ENCODE results near the gene FAM110A.

Gene FAM110A

DNA sequence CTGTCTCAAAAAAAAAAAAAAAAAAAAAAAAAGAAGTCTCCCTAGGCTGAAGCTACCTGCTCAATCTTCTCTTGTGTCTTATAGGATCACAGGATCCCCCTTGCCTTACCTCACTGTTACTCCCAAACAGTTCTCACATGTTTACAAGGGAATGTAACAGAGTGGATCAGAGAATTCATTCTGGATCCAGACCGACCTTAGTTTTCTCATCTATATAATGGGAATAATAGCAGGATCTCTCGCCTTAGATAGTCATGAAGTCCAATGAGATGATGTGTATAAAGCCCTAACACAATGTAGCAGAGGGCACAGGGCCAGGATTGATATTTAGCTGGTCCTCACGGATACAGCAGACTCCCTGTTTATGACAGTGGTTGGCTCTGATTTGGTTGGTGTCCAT lies 2.3 kb upstream of the FAM110A start:
- H3K36me3 Mint-ChIP-seq (ENCODE audit: low read depth): peaks cover 4% of the 10 kb centered on the region
- no peaks in the 10 kb centered on the region for H3K27me3 Mint-ChIP-seq
- H3K4me3 Mint-ChIP-seq: no peak overlapping the region
- DNase-seq: no peak
- H3K9me3 Mint-ChIP-seq: no peaks in the 10 kb centered on the region
- peaks cover 24% of the 10 kb centered on the region for H3K4me1 Mint-ChIP-seq (ENCODE audit: low read depth)
- H3K27ac Mint-ChIP-seq: no peak overlapping the region

- Mint-ChIP-seq H3K4me3 (no peak overlapping the region), H3K4me1 (ENCODE audit: low read depth) (peaks cover 31% of the 10 kb centered on the region), H3K27me3 (no peaks in the 10 kb centered on the region), H3K9me3 (no peaks in the 10 kb centered on the region), H3K36me3 (ENCODE audit: low read depth) (peaks cover 4% of the 10 kb centered on the region), H3K27ac (no peak overlapping the region)
- DNase-seq: no peak
Observed at GRCh38 chr20:831956-832355, 1.6 kb upstream of the FAM110A start.

DNA sequence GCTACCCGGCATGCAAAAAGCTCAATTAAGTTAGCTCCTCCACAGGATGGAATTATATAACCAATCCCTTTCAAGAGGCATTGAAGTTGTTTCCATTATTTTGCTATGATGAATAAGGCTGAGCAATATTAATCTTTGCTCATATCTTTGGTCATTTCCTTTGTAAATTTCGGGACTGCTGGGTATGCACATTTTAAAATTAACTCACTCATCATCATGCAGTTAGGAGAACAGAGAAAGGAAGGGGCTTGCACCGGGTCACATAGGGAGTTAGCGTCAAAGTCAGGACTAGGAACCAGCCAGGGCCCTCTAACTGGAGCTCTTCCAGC lies 430 bp upstream of the FAM110A start:
- H3K4me3 Mint-ChIP-seq: peak overlapping the region; percentile 89

DNA sequence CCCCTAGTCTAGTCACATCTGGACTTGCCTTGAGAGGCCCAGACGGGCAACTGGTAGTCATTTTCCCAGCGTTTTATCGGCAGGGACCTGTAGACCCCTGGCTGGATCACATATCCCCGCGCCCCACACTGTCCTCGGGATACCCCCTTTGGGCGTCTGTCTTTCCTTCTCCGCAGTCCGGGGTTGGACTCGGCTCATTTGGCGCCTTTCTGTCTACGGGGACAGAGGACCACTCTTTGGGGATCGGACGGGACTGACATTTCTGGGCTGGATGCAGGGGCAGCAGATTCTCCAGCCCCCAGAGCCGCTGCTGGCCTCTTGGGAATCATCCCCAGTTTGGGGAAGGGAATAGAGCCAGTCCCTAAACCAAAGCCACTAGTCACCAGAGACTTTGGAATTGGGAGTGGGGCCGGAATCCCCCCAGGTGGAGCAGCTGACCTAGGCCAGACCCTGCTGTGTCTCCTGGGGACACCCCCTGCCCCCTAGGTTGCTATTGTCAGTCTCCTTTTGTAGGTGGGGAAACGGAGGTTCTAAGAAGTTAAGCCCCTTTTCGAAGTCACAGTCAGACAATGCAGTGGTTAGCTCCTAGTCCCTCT lies 734 bp downstream of the FAM110A start:
- Mint-ChIP-seq H3K36me3 (ENCODE audit: low read depth) (peaks cover 4% of the 10 kb centered on the region), H3K9me3 (no peaks in the 10 kb centered on the region), H3K4me3 (peak overlapping the region; percentile 89), H3K27ac (peak overlapping the region; percentile 85), H3K27me3 (no peaks in the 10 kb centered on the region), H3K4me1 (ENCODE audit: low read depth) (peaks cover 42% of the 10 kb centered on the region)
- no peak for DNase-seq

More for the DNA sequence above, 430 bp upstream of the FAM110A start:
- Mint-ChIP-seq H3K27me3 (no peaks in the 10 kb centered on the region), H3K4me1 (ENCODE audit: low read depth) (peaks cover 38% of the 10 kb centered on the region), H3K9me3 (no peaks in the 10 kb centered on the region), H3K27ac (peak overlapping the region; percentile 89), H3K36me3 (ENCODE audit: low read depth) (peaks cover 4% of the 10 kb centered on the region)
- DNase-seq: no peak

- no peak for DNase-seq
- H3K4me1 Mint-ChIP-seq (ENCODE audit: low read depth): peaks cover 47% of the 10 kb centered on the region
- H3K4me3 Mint-ChIP-seq: peak overlapping the region; percentile 69
- H3K27me3 Mint-ChIP-seq: no peaks in the 10 kb centered on the region
- peaks cover 6% of the 10 kb centered on the region for H3K36me3 Mint-ChIP-seq (ENCODE audit: low read depth)
- no peaks in the 10 kb centered on the region for H3K9me3 Mint-ChIP-seq
- H3K27ac Mint-ChIP-seq: peak overlapping the region; percentile 87
Observed at GRCh38 chr20:835608-836045, 2.1 kb downstream of the FAM110A start.

DNA sequence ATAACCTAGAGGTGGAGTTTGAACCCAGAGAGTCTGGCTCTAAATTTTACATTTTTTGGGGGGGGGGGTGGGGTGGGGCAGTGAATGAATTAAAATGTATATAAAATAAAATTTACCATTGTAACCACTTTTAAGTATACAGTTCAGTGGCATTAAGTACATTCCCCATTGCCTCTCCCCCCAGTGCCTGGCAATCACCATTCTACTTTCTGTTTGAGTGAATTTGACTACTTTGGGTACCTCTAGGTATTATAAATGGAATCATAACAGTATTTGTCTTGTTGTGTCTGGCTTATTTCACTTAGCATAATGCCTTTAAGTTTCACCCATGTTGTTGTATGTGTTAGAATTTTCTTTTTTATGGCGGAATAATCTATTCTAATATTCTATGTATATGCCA lies 2.7 kb downstream of the FAM110A start:
- Mint-ChIP-seq H3K27me3 (no peaks in the 10 kb centered on the region), H3K36me3 (ENCODE audit: low read depth) (peaks cover 6% of the 10 kb centered on the region), H3K4me3 (peak overlapping the region; percentile 49), H3K9me3 (no peaks in the 10 kb centered on the region), H3K4me1 (ENCODE audit: low read depth) (peaks cover 50% of the 10 kb centered on the region), H3K27ac (peak overlapping the region; percentile 91)
- no peak for DNase-seq

GRCh38 chr20:839015-839414 lies 5.5 kb downstream of the FAM110A start:
- Mint-ChIP-seq H3K27ac (no peak overlapping the region), H3K27me3 (no peaks in the 10 kb centered on the region)

GRCh38 chr20:839626-840025 lies 6.1 kb downstream of the FAM110A start:
- H3K36me3 Mint-ChIP-seq (ENCODE audit: low read depth): peaks cover 2% of the 10 kb centered on the region
- H3K9me3 Mint-ChIP-seq: no peaks in the 10 kb centered on the region
- H3K4me1 Mint-ChIP-seq (ENCODE audit: low read depth): peaks cover 59% of the 10 kb centered on the region
- DNase-seq: no peak
- H3K27ac Mint-ChIP-seq: no peak overlapping the region
- no peaks in the 10 kb centered on the region for H3K27me3 Mint-ChIP-seq
- no peak overlapping the region for H3K4me3 Mint-ChIP-seq

More at GRCh38 chr20:839015-839414, 5.5 kb downstream of the FAM110A start:
- no peak overlapping the region for H3K4me3 Mint-ChIP-seq
- H3K9me3 Mint-ChIP-seq: no peaks in the 10 kb centered on the region
- peaks cover 58% of the 10 kb centered on the region for H3K4me1 Mint-ChIP-seq (ENCODE audit: low read depth)
- DNase-seq: no peak
- H3K36me3 Mint-ChIP-seq (ENCODE audit: low read depth): peaks cover 5% of the 10 kb centered on the region

DNA sequence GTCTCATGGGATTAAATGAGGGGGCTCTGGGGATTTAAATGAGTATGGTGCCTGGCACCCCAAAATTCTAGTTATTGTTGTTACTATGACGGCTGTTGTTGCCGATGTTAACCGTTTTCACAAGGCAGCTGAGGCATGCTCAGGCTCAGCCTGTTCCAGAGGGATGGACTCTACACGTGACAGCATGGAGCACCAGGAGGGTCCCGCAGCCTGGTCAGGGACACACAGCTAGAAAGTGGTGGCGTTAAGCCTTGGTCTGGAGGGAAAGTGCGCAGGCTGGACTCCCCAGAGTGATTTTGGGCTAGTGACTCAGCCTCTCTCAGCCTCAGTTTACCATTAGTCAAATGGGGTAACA lies 7.0 kb downstream of the FAM110A start:
- Mint-ChIP-seq H3K4me3 (peak overlapping the region; percentile 70), H3K9me3 (no peaks in the 10 kb centered on the region), H3K27ac (no peak overlapping the region), H3K27me3 (no peaks in the 10 kb centered on the region), H3K4me1 (ENCODE audit: low read depth) (peaks cover 57% of the 10 kb centered on the region), H3K36me3 (ENCODE audit: low read depth) (peaks cover 3% of the 10 kb centered on the region)
- no peak for DNase-seq

GRCh38 chr20:840858-841567 lies 7.5 kb downstream of the FAM110A start:
- Mint-ChIP-seq H3K9me3 (no peaks in the 10 kb centered on the region), H3K36me3 (ENCODE audit: low read depth) (peaks cover 9% of the 10 kb centered on the region), H3K27me3 (no peaks in the 10 kb centered on the region), H3K4me1 (ENCODE audit: low read depth) (peaks cover 57% of the 10 kb centered on the region), H3K4me3 (peak overlapping the region; percentile 70), H3K27ac (no peak overlapping the region)
- peak; percentile 56 for DNase-seq

DNA sequence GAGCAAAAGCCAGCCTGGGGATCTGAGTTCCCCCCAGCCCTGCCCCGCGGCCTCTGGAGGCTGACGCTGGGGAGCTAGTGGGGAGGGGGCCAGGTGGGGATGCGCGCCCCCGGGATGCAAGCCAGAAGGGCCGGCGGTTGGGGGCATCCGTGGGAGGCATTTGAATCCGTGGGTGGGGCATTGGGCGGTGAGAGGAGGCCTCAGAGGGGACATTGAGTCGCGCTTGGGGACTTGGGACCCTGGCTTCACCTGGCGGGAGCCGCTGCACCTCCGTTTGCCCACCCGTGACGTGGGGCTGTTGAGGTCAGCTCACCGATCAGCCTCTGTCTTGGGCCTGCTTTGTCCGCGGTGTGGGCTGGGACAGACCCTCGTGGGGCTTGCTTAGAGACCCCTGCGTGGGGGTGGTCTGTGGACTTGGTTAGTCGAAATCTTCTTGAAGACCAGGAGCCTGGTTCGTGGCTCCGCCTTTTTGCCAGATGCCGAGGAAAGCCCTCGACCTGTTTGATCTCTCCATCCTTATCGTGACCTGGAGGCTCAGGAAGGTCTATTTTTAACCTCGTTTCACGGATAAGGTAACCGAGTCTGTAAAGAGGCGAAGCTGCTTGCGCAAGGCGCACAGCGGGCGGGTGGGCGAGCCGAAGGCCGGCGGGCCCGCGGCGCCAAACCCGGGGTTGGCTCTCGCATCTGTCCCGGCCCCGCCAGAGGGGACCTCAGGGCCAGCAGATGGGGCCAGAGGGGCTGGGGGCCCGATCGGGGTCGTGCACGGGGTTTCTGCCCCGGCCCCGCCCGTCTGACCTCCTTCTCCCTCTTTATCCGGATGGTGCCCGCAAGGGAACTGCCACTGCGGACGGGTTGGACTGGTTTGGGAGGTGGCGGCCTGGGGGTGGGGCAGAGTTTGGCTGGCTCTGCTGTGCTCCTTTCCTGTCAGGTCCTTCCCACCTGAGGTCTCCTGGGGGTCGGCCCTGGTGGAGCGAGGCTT lies 8.3 kb downstream of the FAM110A start:
- H3K27ac Mint-ChIP-seq: no peak overlapping the region
- DNase-seq: no peak
- H3K4me3 Mint-ChIP-seq: peak overlapping the region; percentile 70
- H3K36me3 Mint-ChIP-seq (ENCODE audit: low read depth): peaks cover 10% of the 10 kb centered on the region
- peaks cover 59% of the 10 kb centered on the region for H3K4me1 Mint-ChIP-seq (ENCODE audit: low read depth)
- no peaks in the 10 kb centered on the region for H3K27me3 Mint-ChIP-seq
- H3K9me3 Mint-ChIP-seq: no peaks in the 10 kb centered on the region

DNA sequence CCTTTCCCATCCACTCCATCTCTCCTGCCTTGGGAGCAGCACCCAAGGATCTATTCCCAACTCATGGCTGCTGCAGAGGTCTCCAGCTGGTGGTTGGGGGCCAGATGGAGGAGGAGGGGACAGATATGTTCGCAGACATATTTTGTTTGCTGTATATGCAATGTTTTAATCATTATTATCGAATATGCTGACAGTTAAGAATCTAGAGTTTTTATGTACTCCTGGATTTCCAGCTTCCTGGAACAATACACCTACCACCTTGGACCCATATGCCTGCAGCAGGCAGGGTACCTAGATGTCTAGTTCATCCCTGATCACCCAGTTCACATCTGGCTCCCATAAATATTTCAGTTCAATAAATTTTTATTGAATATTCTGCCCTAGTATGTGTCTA lies 9.0 kb downstream of the FAM110A start:
- Mint-ChIP-seq H3K4me1 (ENCODE audit: low read depth) (peaks cover 59% of the 10 kb centered on the region), H3K4me3 (peak overlapping the region; percentile 12), H3K36me3 (ENCODE audit: low read depth) (peaks cover 10% of the 10 kb centered on the region), H3K9me3 (no peaks in the 10 kb centered on the region), H3K27me3 (no peaks in the 10 kb centered on the region), H3K27ac (no peak overlapping the region)
- no peak for DNase-seq

- Mint-ChIP-seq H3K36me3 (ENCODE audit: low read depth) (peaks cover 10% of the 10 kb centered on the region), H3K4me1 (ENCODE audit: low read depth) (peaks cover 57% of the 10 kb centered on the region), H3K27ac (no peak overlapping the region), H3K27me3 (no peaks in the 10 kb centered on the region), H3K4me3 (no peak overlapping the region), H3K9me3 (no peaks in the 10 kb centered on the region)
- DNase-seq: no peak
Observed at GRCh38 chr20:843912-844311, 10.4 kb downstream of the FAM110A start.

DNA sequence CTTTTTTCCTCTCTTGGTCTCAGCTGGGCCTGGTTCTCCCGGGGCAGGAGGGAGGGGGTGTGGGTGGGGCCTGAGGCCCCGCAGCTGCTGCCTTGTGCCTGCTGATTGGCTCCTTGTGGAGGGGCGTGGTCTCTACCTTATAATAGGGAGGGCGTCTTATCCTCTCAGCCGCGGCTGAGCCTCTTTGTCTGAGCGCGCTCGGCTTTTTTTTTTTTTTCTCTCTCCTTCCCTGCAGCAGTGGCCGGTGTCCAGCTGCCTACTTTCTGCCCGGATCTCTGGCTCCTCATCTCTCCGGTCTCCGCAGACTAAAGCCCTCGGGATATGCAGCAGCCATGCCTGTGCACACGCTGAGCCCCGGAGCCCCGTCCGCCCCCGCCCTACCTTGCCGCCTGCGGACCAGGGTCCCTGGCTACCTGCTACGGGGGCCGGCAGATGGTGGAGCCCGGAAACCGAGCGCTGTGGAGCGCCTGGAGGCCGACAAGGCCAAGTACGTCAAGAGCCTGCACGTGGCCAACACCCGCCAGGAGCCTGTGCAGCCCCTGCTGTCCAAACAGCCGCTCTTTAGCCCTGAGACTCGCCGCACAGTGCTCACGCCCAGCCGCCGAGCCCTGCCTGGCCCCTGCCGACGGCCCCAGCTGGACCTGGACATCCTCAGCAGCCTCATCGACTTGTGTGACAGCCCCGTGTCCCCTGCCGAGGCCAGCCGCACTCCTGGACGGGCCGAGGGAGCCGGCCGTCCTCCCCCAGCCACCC lies 11.1 kb downstream of the FAM110A start:
- DNase-seq: peak; percentile 87
- H3K9me3 Mint-ChIP-seq: no peaks in the 10 kb centered on the region
- H3K4me1 Mint-ChIP-seq (ENCODE audit: low read depth): peaks cover 58% of the 10 kb centered on the region
- H3K36me3 Mint-ChIP-seq (ENCODE audit: low read depth): peaks cover 10% of the 10 kb centered on the region
- H3K4me3 Mint-ChIP-seq: peak overlapping the region; percentile 82
- peak overlapping the region; percentile 71 for H3K27ac Mint-ChIP-seq
- no peaks in the 10 kb centered on the region for H3K27me3 Mint-ChIP-seq

All from activated T-cell treated with anti-CD3 and anti-CD28 coated beads, Interleukin-2, amount 50 U/mL, for 24 hours (primary cell).